IMR-90 (cell line): Measurements from ENCODE around the gene OPRM1. TPM values are rescaled to one million over a fixed set of nuclear protein-coding genes. Genes with fewer than 3 reads are reported as not detected.

ENCODE experiments used
- ATAC-seq: fragments of 200-7000 bp; cut with Tn5 transposase; 2 replicates; pipeline ENCODE4 v1.9.1; 2020; ENCODE audit warnings: low read depth, mild to moderate bottlenecking, moderate library complexity
- BruUV-seq: library from RNA; stranded (reverse); fragments of 400-500 nt; replicated peaks from 2 replicates; lab custom pipeline; 2021; lab: Mats Ljungman, UMichigan
- CTCF ChIA-PET: fragments of 300-600 bp; formaldehyde crosslinking; extraction: SDS; loops from one replicate; lab custom pipeline; 2021; ENCODE audit warnings: antibody characterized with exemption; lab: Yijun Ruan, JAX
- POLR2A ChIA-PET: fragments of 300-600 bp; sonication (Branson Sonifier 250); formaldehyde crosslinking; loops from one replicate; lab custom pipeline; 2022; ENCODE audit warnings: antibody characterized with exemption; ENCODE audit not compliant: unreplicated experiment; lab: Charles Lee
- DNase-seq: peaks from one replicate; pipeline ENCODE4 v3.0.0; 2013
- H2AFZ ChIP-seq: replicated peaks from 2 replicates; pipeline ENCODE3; 2013; ENCODE audit warnings: low read length, mild to moderate bottlenecking; ENCODE audit not compliant: poor library complexity
- H2AK5ac ChIP-seq: 2 replicates; pipeline ENCODE4 v1.6.1; 2013; ENCODE audit warnings: low read depth, low read length, inconsistent platforms
- H2AK9ac ChIP-seq: replicated peaks from 2 replicates; pipeline ENCODE3; 2013; ENCODE audit warnings: mild to moderate bottlenecking, low read depth, low read length, moderate library complexity; ENCODE audit not compliant: poor library complexity
- H2BK120ac ChIP-seq: 2 replicates; pipeline ENCODE4 v1.6.1; 2013; ENCODE audit warnings: low read depth, low read length, inconsistent platforms
- H2BK15ac ChIP-seq: 3 replicates; pipeline ENCODE4 v1.6.1; 2013; ENCODE audit warnings: low read depth, low read length, inconsistent platforms
- H2BK20ac ChIP-seq: 2 replicates; pipeline ENCODE4 v1.6.1; 2013; ENCODE audit warnings: low read depth, mild to moderate bottlenecking, inconsistent platforms, low read length, moderate library complexity
- H2BK5ac ChIP-seq: 2 replicates; pipeline ENCODE4 v1.6.1; 2013; ENCODE audit warnings: mild to moderate bottlenecking, low read depth, low read length, inconsistent platforms; ENCODE audit not compliant: poor library complexity, severe bottlenecking
- H3K14ac ChIP-seq: replicated peaks from 2 replicates; pipeline ENCODE4 v1.6.1; 2013; ENCODE audit warnings: low read depth, low read length, inconsistent platforms
- H3K18ac ChIP-seq: 2 replicates; pipeline ENCODE4 v1.6.1; 2013; ENCODE audit warnings: low read depth, low read length, control low read depth
- H3K23ac ChIP-seq: 2 replicates; pipeline ENCODE4 v1.6.1; 2013; ENCODE audit warnings: low read depth, low read length, inconsistent platforms
- H3K27ac ChIP-seq: 2 replicates; pipeline ENCODE4 v1.5.1; 2013; ENCODE audit warnings: mild to moderate bottlenecking, control low read depth, low read length; ENCODE audit not compliant: insufficient read depth
- H3K27me3 ChIP-seq: 2 replicates; pipeline ENCODE4 v1.6.1; 2013; ENCODE audit warnings: low read length; ENCODE audit not compliant: control insufficient read depth, insufficient read depth
- H3K36me3 ChIP-seq: 2 replicates; pipeline ENCODE4 v1.6.1; 2013; ENCODE audit warnings: low read length, mixed read lengths; ENCODE audit not compliant: control insufficient read depth, insufficient read depth
- H3K4ac ChIP-seq: 2 replicates; pipeline ENCODE4 v1.6.1; 2013; ENCODE audit warnings: low read depth, low read length, inconsistent platforms
- H3K4me1 ChIP-seq: 2 replicates; pipeline ENCODE4 v1.6.1; 2013; ENCODE audit warnings: low read length, mixed read lengths; ENCODE audit not compliant: control insufficient read depth, insufficient read depth
- H3K4me2 ChIP-seq: 2 replicates; pipeline ENCODE4 v1.6.1; 2013; ENCODE audit warnings: low read depth, mild to moderate bottlenecking, control low read depth, low read length, moderate library complexity
- H3K4me3 ChIP-seq: 2 replicates; pipeline ENCODE4 v1.5.1; 2013; ENCODE audit warnings: low read depth, mild to moderate bottlenecking, control low read depth, low read length, moderate library complexity; ENCODE audit not compliant: insufficient read depth
- H3K56ac ChIP-seq: 2 replicates; pipeline ENCODE4 v1.6.1; 2013; ENCODE audit warnings: low read length, inconsistent platforms; ENCODE audit not compliant: insufficient read depth; ENCODE audit errors: extremely low read depth
- H3K79me1 ChIP-seq, 2 experiments: 2 replicates each; pipeline ENCODE4 v1.6.1; 2013; ENCODE audit warnings: low read length in 2 of 2, inconsistent platforms in 1 of 2, low read depth in 1 of 2
- H3K9ac ChIP-seq: 2 replicates; pipeline ENCODE4 v1.6.1; 2013; ENCODE audit warnings: low read depth, low read length, control low read depth
- H3K9me1 ChIP-seq: 2 replicates; pipeline ENCODE4 v1.6.1; 2013; ENCODE audit warnings: low read length, inconsistent platforms; ENCODE audit not compliant: insufficient read depth
- H3K9me3 ChIP-seq: 2 replicates; pipeline ENCODE4 v1.6.1; 2013; ENCODE audit warnings: low read length; ENCODE audit not compliant: control insufficient read depth, insufficient read depth
- H4K20me1 ChIP-seq: 2 replicates; pipeline ENCODE4 v1.6.1; 2013; ENCODE audit warnings: low read length, inconsistent platforms; ENCODE audit not compliant: insufficient read depth
- H4K5ac ChIP-seq: 2 replicates; pipeline ENCODE4 v1.6.1; 2013; ENCODE audit warnings: mild to moderate bottlenecking, low read depth, low read length, control low read depth
- H4K8ac ChIP-seq, 2 experiments: 2 replicates each; pipeline ENCODE4 v1.6.1; 2013; ENCODE audit warnings: low read depth in 2 of 2, low read length in 2 of 2, control low read depth in 1 of 2, inconsistent platforms in 1 of 2
- H4K91ac ChIP-seq: 2 replicates; pipeline ENCODE4 v1.6.1; 2013; ENCODE audit warnings: low read depth, low read length, inconsistent platforms; ENCODE audit not compliant: insufficient read depth
- BHLHE40 ChIP-seq: fragments of 150-350 bp; IDR thresholded peaks from 2 replicates; pipeline ENCODE4 v1.6.1; 2016; ENCODE audit warnings: mild to moderate bottlenecking, low read depth, low read length
- CEBPB ChIP-seq: IDR thresholded peaks from 2 replicates; pipeline ENCODE4 v1.6.1; 2012; ENCODE audit warnings: low read depth, low read length, improper control_type of control experiment
- CHD1 ChIP-seq: IDR thresholded peaks from 2 replicates; pipeline ENCODE4 v1.6.1; 2012; ENCODE audit warnings: low read depth, low read length, improper control_type of control experiment
- ELK1 ChIP-seq: fragments of 150-350 bp; IDR thresholded peaks from 2 replicates; pipeline ENCODE4 v1.6.1; 2016; ENCODE audit warnings: low read depth, mild to moderate bottlenecking, low read length, moderate library complexity, borderline replicate concordance
- FOS ChIP-seq: fragments of 150-350 bp; IDR thresholded peaks from 2 replicates; pipeline ENCODE4 v1.6.1; 2016; ENCODE audit warnings: low read depth, low read length
- MAFK ChIP-seq: IDR thresholded peaks from 2 replicates; pipeline ENCODE4 v1.6.1; 2012; ENCODE audit warnings: low read depth, low read length, improper control_type of control experiment
- MAZ ChIP-seq: IDR thresholded peaks from 2 replicates; pipeline ENCODE4 v1.6.1; 2012; ENCODE audit warnings: low read depth, mild to moderate bottlenecking, low read length, improper control_type of control experiment, moderate library complexity, borderline replicate concordance
- MXI1 ChIP-seq: IDR thresholded peaks from 2 replicates; pipeline ENCODE4 v1.6.1; 2012; ENCODE audit warnings: low read depth, mild to moderate bottlenecking, low read length, moderate library complexity, borderline replicate concordance
- NFE2L2 ChIP-seq: fragments of 150-350 bp; IDR thresholded peaks from 2 replicates; pipeline ENCODE4 v1.6.1; 2016; ENCODE audit warnings: low read depth, mild to moderate bottlenecking, low read length
- POLR2A ChIP-seq: IDR thresholded peaks from 2 replicates; pipeline ENCODE4 v1.6.1; 2012; ENCODE audit warnings: mild to moderate bottlenecking, low read depth, low read length
- RAD21 ChIP-seq: IDR thresholded peaks from 2 replicates; pipeline ENCODE4 v1.6.1; 2012; ENCODE audit warnings: low read length, improper control_type of control experiment
- RCOR1 ChIP-seq: IDR thresholded peaks from 2 replicates; pipeline ENCODE4 v1.6.1; 2012; ENCODE audit warnings: mild to moderate bottlenecking, low read length, improper control_type of control experiment; ENCODE audit not compliant: insufficient replicate concordance
- SMC3 ChIP-seq: fragments of 150-350 bp; IDR thresholded peaks from 2 replicates; pipeline ENCODE4 v1.6.1; 2016; ENCODE audit warnings: low read depth, mild to moderate bottlenecking, antibody characterized with exemption, low read length, moderate library complexity
- WGBS, 2 experiments: methylation state at CpG; one replicate each; pipeline versions ENCODE4 v1.1.5 to v1.1.7; 2013; ENCODE audit warnings: missing lambda C conversion rate in 2 of 2; ENCODE audit not compliant: insufficient read length in 1 of 2; ENCODE audit errors: extremely low coverage in 2 of 2; 5-methylcytosine and 5-hydroxymethylcytosine counted together
- dilution Hi-C: fragments of 300-500 bp; cut with HindIII; formaldehyde crosslinking; loops from one replicate; pipeline ENCODE4 v1.14.3; 2018; ENCODE audit warnings: low sequenced_read_pairs; ENCODE audit not compliant: unreplicated experiment
- in situ Hi-C: fragments of 300-500 bp; cut with MboI; formaldehyde crosslinking; loops from 3 replicates; pipeline ENCODE4 v1.14.3; 2019; ENCODE audit warnings: low sequenced_read_pairs, inconsistent platforms, mixed read lengths
- intact Hi-C: fragments of 100-400 bp; cut with micrococcal nuclease; formaldehyde crosslinking; loops from 2 replicates; pipeline ENCODE4 v1.10.0; 2022
- polyA plus RNA-seq, 3 experiments: library from polyadenylated mRNA; depleted of rRNA; stranded (reverse); fragments of >200 nt; gene quantifications; 2 replicates each; pipeline ENCODE4 v1.2.3, GENCODE V29; 2012; ENCODE audit warnings: low replicate concordance in 1 of 3
- total RNA-seq: library from RNA; depleted of rRNA; stranded (reverse); fragments of >200 nt; gene quantifications from 2 replicates; pipeline ENCODE4 v1.2.3, GENCODE V29; 2012
- TF ChIP-seq, protein P1 (sequence below): fragments of 150-350 bp; IDR thresholded peaks from 2 replicates; pipeline ENCODE4 v1.6.1; 2017; ENCODE audit warnings: mild to moderate bottlenecking, antibody characterized with exemption, low read length, low read depth
- TF ChIP-seq, protein P2 (sequence below): conservative IDR thresholded peaks from 2 replicates; pipeline ENCODE4 v1.5.1; 2012; ENCODE audit warnings: mild to moderate bottlenecking, low read depth, low read length, improper control_type of control experiment

The OPRM1 gene
- total and polyA plus RNA-seq, 2 of the 4 experiments (the other 2 are of a cell fraction) = not detected

DNA sequence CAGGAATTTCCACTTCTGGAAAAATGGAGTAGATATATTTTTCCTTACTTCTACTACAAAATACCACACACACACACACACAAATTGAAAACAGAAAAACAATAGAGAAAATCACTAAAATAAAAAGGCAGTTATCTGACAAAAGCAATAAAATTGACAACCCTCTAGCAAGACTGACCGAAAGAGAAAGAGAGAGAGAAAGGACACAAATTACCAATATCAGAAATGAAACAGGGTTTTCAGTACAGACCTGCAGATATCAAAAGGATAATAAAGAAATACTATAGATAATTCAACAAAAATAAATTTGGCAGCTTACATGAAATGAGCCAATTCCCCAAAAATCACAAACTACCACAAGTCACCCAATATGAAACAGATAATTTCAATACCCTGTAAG lies 104.7 kb downstream of the OPRM1 start:
- Histone ChIP-seq H4K91ac (no peak overlapping the region), H3K9me1 (no peaks in the 10 kb centered on the region), H3K9ac (no peak overlapping the region), H3K79me1 (no peaks in the 10 kb centered on the region), H2BK20ac (no peak overlapping the region), H2BK15ac (no peak overlapping the region), H4K8ac (no peak overlapping the region), H4K5ac (no peak overlapping the region), H3K23ac (no peak overlapping the region), H3K4me1 (no peaks in the 10 kb centered on the region), H3K4ac (no peak overlapping the region), H3K4me2 (no peak overlapping the region), H2AFZ (no peak overlapping the region), H3K4me3 (no peak overlapping the region), H3K18ac (no peak overlapping the region), H2AK5ac (no peak overlapping the region), H2AK9ac (no peak overlapping the region), H3K27ac (no peak overlapping the region), H3K9me3 (no peaks in the 10 kb centered on the region), H3K14ac (no peak overlapping the region), H2BK5ac (no peak overlapping the region), H4K20me1 (no peaks in the 10 kb centered on the region), H3K56ac (no peak overlapping the region), H3K36me3 (no peaks in the 10 kb centered on the region), H3K27me3 (peaks cover 2% of the 10 kb centered on the region; the same call in 1 of the 2 replicates), H2BK120ac (no peak overlapping the region)
- no peak for DNase-seq
- intact Hi-C loops = no loop called here
- no CpG with 5 or more reads among the region's 1 CpG for WGBS, 2 experiments
- TF ChIP-seq, protein P1, sequence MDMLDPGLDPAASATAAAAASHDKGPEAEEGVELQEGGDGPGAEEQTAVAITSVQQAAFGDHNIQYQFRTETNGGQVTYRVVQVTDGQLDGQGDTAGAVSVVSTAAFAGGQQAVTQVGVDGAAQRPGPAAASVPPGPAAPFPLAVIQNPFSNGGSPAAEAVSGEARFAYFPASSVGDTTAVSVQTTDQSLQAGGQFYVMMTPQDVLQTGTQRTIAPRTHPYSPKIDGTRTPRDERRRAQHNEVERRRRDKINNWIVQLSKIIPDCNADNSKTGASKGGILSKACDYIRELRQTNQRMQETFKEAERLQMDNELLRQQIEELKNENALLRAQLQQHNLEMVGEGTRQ = no peak
- TF ChIP-seq MXI1 (no peak), BHLHE40 (no peak), ELK1 (no peak), MAZ (no peak), FOS (no peak), SMC3 (no peak), RAD21 (no peak), POLR2A (no peak), CHD1 (no peak), CEBPB (no peak), MAFK (no peak), NFE2L2 (no peak), RCOR1 (no peak)
- TF ChIP-seq, protein P2, sequence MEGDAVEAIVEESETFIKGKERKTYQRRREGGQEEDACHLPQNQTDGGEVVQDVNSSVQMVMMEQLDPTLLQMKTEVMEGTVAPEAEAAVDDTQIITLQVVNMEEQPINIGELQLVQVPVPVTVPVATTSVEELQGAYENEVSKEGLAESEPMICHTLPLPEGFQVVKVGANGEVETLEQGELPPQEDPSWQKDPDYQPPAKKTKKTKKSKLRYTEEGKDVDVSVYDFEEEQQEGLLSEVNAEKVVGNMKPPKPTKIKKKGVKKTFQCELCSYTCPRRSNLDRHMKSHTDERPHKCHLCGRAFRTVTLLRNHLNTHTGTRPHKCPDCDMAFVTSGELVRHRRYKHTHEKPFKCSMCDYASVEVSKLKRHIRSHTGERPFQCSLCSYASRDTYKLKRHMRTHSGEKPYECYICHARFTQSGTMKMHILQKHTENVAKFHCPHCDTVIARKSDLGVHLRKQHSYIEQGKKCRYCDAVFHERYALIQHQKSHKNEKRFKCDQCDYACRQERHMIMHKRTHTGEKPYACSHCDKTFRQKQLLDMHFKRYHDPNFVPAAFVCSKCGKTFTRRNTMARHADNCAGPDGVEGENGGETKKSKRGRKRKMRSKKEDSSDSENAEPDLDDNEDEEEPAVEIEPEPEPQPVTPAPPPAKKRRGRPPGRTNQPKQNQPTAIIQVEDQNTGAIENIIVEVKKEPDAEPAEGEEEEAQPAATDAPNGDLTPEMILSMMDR = no peak
- dilution Hi-C loops = no loop called here
- ChIA-PET CTCF (no interaction called here), POLR2A (no interaction called here)
- no TSS peak for BruUV-seq
- ATAC-seq = no peak
- in situ Hi-C loops = no loop called here
